ENCODE data around the gene KRTCAP3. TPM values are rescaled to one million over a fixed set of nuclear protein-coding genes. Genes with fewer than 3 reads are reported as not detected.

The KRTCAP3 gene
- total RNA-seq, 1 experiment from 2014 or later = 49.9 TPM

DNA sequence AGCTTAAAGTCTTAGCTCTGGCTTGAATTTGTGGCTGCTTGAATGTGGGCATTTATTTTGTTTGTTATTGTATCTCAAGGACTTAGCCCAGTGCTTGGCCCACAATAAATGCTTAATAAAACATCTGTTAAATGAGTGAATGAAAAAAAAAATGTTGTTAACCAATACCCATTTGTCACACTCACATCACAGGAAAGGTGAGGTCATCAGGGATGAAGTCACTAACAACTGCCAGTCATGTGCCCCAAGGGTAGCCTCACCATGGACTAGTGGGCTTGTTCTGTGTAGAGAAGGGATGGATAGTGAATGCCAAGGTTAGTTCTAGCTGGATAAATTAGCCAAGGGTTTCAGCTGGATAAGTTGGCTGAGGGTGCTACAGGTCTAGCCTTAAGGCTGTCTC, 10.8 kb upstream of the KRTCAP3 start:
- no peak for DNase-seq
- Histone ChIP-seq H2BK15ac (ENCODE audit: low read depth, low read length) (no peak overlapping the region), H2BK5ac (ENCODE audit: insufficient read length, low read length) (no peak overlapping the region), H3K4me2 (ENCODE audit: insufficient read depth, insufficient read length, low read length) (no peak overlapping the region), H3K79me2 (ENCODE audit: insufficient read depth, low read length) (peaks cover 6% of the 10 kb centered on the region; the same call in 1 of the 2 replicates), H4K20me1 (ENCODE audit: control insufficient read depth, insufficient read depth, insufficient read length) (no peaks in the 10 kb centered on the region), H3K23ac (ENCODE audit: insufficient read length, low read depth, low read length) (no peak overlapping the region), H3K14ac (ENCODE audit: insufficient read depth, low read length) (no peak overlapping the region), H3K56ac (ENCODE audit: insufficient read length, low read depth, low read length) (no peak overlapping the region), H4K8ac (replicated peaks; ENCODE audit: insufficient read length, low read depth, low read length) (no peak overlapping the region), H3T11ph (ENCODE audit: low read length) (no peak overlapping the region), H3K27ac (ENCODE audit: insufficient read length, low read depth, low read length) (no peak overlapping the region), H3K4me1 (ENCODE audit: insufficient read depth, low read length) (no peaks in the 10 kb centered on the region), H2BK120ac (ENCODE audit: low read depth, low read length, poor library complexity, severe bottlenecking) (no peak overlapping the region), H3K79me1 (ENCODE audit: insufficient read depth, low read depth, low read length, poor library complexity, severe bottlenecking) (peaks cover 6% of the 10 kb centered on the region), H3K27me3 (ENCODE audit: insufficient read depth, low read length) (no peaks in the 10 kb centered on the region), H2BK12ac (ENCODE audit: insufficient read length, low read depth, low read length) (no peak overlapping the region), H2AK5ac (ENCODE audit: insufficient read length, low read length) (no peak overlapping the region), H3K23me2 (ENCODE audit: insufficient read length, low read depth, low read length, poor library complexity, severe bottlenecking) (peaks cover 3% of the 10 kb centered on the region), H3K9me3 (ENCODE audit: control insufficient read depth, low read depth, low read length) (no peaks in the 10 kb centered on the region), H2AFZ (ENCODE audit: low read length) (no peak overlapping the region), H4K91ac (ENCODE audit: insufficient read length, low read depth, low read length) (no peak overlapping the region), H3K18ac (ENCODE audit: insufficient read length, low read depth, low read length) (no peak overlapping the region), H3K4ac (ENCODE audit: low read depth, low read length) (no peak overlapping the region), H3K9ac (ENCODE audit: extremely low read depth, insufficient read length, low read length) (no peak overlapping the region), H4K5ac (ENCODE audit: insufficient read length, low read depth, low read length) (no peak overlapping the region), H2BK20ac (ENCODE audit: low read depth, low read length, poor library complexity, severe bottlenecking) (no peak overlapping the region)
- peaks cover 18 to 20% of the 10 kb centered on the region in 2 experiments for H3K4me1 Mint-ChIP-seq
- no peak for TF ChIP-seq CTCF (conservative IDR thresholded peaks at IDR 0.05)
- peaks cover 25 to 42% (median 34%) of the 10 kb centered on the region in 3 experiments; a peak in 6 of 7 replicates for H3K36me3 Mint-ChIP-seq (ENCODE audit: insufficient read depth in 1 of 3, low read depth in 3 of 3)
- no peak overlapping the region; a peak in 1 of 7 replicates for H3K27ac Mint-ChIP-seq
- no peak overlapping the region for H3K4me3 Mint-ChIP-seq
- no peaks in the 10 kb centered on the region; the same call in 1 of the 2 replicates for H3K27me3 Mint-ChIP-seq (ENCODE audit: low read depth)
- no peaks in the 10 kb centered on the region for H3K9me3 Mint-ChIP-seq
